ENCODE data around the gene CAMSAP2. TPM values are rescaled to one million over a fixed set of nuclear protein-coding genes. Genes with fewer than 3 reads are reported as not detected.

The CAMSAP2 gene
- total RNA-seq, 2 donors from 2014 or later, result 5.4 to 7.5 TPM

DNA sequence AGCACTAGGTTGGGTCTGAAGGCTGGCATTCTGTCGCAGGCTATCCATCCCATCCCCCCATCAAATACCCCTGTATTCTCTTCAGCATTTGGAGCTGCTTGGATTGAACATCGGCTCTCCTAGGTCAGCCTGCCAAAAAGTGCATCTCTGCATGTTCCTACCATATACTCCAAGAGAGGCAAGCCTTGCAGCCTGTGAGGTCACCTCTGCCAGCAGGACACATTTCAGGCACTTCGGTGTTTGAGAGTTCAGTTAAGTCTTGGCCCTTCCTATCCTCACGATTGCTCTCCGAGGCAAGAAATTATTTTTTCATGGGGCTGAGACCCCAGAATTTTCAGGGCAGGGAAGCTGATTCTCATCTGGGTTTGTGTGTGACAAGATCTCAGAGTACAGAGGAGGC, 136.7 kb downstream of the CAMSAP2 start:
- H3K4me1 ChIP-seq, result peaks cover 8% of the 10 kb centered on the region
- H3K4me3 ChIP-seq, result no peak overlapping the region
- peaks cover 23% of the 10 kb centered on the region for H3K27me3 ChIP-seq
- DNase-seq, result no peak
- no peaks in the 10 kb centered on the region for H3K9me3 ChIP-seq
- H3K36me3 ChIP-seq, result no peaks in the 10 kb centered on the region
- intact Hi-C loops (cut with DNase I), result no loop called here
- no peak overlapping the region for H3K27ac ChIP-seq
- TF ChIP-seq, protein P1, sequence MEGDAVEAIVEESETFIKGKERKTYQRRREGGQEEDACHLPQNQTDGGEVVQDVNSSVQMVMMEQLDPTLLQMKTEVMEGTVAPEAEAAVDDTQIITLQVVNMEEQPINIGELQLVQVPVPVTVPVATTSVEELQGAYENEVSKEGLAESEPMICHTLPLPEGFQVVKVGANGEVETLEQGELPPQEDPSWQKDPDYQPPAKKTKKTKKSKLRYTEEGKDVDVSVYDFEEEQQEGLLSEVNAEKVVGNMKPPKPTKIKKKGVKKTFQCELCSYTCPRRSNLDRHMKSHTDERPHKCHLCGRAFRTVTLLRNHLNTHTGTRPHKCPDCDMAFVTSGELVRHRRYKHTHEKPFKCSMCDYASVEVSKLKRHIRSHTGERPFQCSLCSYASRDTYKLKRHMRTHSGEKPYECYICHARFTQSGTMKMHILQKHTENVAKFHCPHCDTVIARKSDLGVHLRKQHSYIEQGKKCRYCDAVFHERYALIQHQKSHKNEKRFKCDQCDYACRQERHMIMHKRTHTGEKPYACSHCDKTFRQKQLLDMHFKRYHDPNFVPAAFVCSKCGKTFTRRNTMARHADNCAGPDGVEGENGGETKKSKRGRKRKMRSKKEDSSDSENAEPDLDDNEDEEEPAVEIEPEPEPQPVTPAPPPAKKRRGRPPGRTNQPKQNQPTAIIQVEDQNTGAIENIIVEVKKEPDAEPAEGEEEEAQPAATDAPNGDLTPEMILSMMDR (IDR thresholded peaks at IDR 0.05), result no peak
- no peak overlapping the region for H3K9ac ChIP-seq (ENCODE audit: low read depth in 2 of 2, low read length in 2 of 2)

DNA sequence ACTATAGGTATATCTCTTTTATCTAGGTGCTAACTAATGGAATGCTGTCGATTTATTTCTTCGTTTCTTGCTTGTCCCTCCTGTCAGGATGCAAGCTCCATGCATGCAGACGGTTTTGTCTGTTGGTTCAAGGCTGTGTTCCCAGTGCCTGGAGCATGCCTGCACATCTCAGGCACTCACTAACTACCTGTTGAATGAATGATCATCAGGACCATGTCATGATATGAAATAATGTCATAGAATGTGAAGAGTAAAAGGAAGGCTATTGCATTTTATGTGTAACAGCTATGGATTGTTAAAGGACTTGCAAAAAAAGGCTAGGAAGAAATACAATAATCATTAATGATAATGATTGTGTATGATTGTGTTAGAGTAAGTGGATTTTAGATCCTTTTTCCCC, 138.3 kb downstream of the CAMSAP2 start:
- Histone ChIP-seq H3K9ac (ENCODE audit: low read depth in 2 of 2, low read length in 2 of 2) (no peak overlapping the region), H3K36me3 (no peaks in the 10 kb centered on the region), H3K4me3 (no peak overlapping the region), H3K4me1 (peaks cover 8% of the 10 kb centered on the region), H3K27me3 (peaks cover 23% of the 10 kb centered on the region), H3K27ac (no peak overlapping the region), H3K9me3 (no peaks in the 10 kb centered on the region)
- intact Hi-C loops (cut with DNase I), result no loop called here
- DNase-seq, result no peak
- TF ChIP-seq, protein P1 (IDR thresholded peaks at IDR 0.05), result no peak

DNA sequence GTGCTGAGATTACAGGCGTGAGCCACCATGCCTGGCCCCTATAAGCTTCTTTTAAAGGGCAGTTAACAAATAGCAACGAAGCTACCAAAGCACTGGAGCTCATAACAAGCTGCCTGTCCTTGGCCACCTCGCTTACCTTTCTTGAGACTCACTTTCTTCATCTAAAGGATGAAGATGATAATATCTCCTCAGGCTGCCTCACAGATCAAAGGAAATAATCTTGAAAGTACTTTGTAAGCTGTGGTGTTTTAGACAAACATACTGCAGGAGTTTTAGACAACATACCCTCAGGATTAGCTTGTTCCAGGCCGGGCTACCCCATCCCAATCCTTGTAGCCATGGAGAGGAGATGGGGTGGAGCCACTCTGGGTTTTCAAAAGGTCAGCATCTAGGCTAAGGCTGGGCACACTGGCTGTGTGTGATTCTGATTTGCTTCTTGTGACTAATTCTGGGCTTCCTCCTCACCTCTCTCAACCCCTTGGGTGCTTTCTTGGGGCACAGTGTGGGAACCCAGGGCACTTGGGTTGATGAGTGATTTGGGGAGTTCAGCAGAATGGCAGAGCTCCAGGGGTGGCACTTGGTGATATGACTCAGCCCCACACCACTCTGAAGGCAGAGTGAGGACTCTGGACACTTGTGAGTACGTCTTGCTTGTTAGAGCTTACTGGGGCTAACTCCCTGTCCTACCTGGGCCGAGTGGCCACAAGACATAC, 139.3 kb downstream of the CAMSAP2 start:
- H3K27ac ChIP-seq, result no peak overlapping the region
- H3K27me3 ChIP-seq, result peaks cover 20% of the 10 kb centered on the region
- H3K36me3 ChIP-seq, result no peaks in the 10 kb centered on the region
- TF ChIP-seq, protein P1 (IDR thresholded peaks at IDR 0.05), result no peak
- H3K9me3 ChIP-seq, result no peaks in the 10 kb centered on the region
- H3K9ac ChIP-seq (ENCODE audit: low read depth in 2 of 2, low read length in 2 of 2), result no peak overlapping the region
- intact Hi-C loops (cut with DNase I), result no loop called here
- DNase-seq, result no peak
- peaks cover 6% of the 10 kb centered on the region for H3K4me1 ChIP-seq
- no peak overlapping the region for H3K4me3 ChIP-seq

DNA sequence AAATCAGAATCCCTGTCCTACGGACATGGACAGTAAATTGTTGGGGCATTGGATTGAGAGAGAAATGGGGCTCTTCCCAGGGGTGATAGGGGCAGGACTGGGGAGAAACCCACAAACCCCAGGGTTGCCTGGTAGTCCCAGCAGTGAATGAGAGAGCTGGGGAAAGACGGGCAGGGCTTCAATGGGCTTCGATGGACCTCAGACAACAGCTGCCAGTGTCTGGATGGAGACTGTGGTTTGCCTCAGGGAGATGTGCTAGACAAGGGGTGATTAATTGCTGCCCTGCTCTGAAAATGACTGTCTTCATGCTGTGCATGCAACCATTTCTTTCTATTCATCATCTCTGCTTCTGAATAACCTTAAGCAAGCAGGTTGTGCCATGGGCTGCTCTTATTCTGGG, 141.5 kb downstream of the CAMSAP2 start:
- Histone ChIP-seq H3K27me3 (peaks cover 1% of the 10 kb centered on the region), H3K4me1 (no peaks in the 10 kb centered on the region), H3K36me3 (no peaks in the 10 kb centered on the region), H3K4me3 (no peak overlapping the region), H3K9me3 (no peaks in the 10 kb centered on the region), H3K9ac (ENCODE audit: low read depth in 2 of 2, low read length in 2 of 2) (no peak overlapping the region), H3K27ac (no peak overlapping the region)
- DNase-seq, result no peak
- TF ChIP-seq, protein P1 (IDR thresholded peaks at IDR 0.05), result no peak
- intact Hi-C loops (cut with DNase I), result loop anchor here (10.0 kb wide), 1 partner anchor 165 kb away; no protein-coding TSS in a partner anchor

DNA sequence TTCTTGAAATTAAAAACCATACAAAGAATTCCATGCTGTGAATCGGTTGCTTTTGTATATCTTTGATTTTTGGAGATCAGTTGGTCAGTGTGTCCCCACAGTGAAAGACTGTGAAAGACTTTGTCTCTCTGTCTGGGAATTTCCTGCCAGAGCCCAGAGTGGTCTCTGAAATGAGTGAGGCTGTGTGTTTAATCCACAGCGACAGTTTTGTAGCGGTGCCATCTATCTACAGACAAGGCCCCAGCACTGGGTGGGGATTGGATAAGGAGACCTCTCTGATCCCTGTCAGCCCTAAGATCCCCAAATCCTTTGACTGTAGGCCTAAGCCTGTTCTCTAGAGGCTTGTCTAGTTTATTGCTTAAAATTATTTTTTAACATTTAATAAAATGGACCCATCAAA, 144.4 kb downstream of the CAMSAP2 start:
- Histone ChIP-seq H3K27ac (no peak overlapping the region), H3K4me3 (no peak overlapping the region), H3K9ac (ENCODE audit: low read depth in 2 of 2, low read length in 2 of 2) (no peak overlapping the region), H3K9me3 (no peaks in the 10 kb centered on the region), H3K36me3 (no peaks in the 10 kb centered on the region), H3K4me1 (no peaks in the 10 kb centered on the region), H3K27me3 (no peaks in the 10 kb centered on the region)
- DNase-seq, result no peak
- intact Hi-C loops (cut with DNase I), result loop anchor here (10.0 kb wide), 1 partner anchor 162 kb away; no protein-coding TSS in a partner anchor
- TF ChIP-seq, protein P1 (IDR thresholded peaks at IDR 0.05), result no peak
